ENCODE results near the gene INSIG1. TPM values are rescaled to one million over a fixed set of nuclear protein-coding genes. Genes with fewer than 3 reads are reported as not detected.

INSIG1 gene
- total and polyA plus RNA-seq, 12 donors = 5.9 to 16.3 (median 12.1) TPM

GRCh38 chr7:155293721-155294510, 3.8 kb upstream of the INSIG1 start:
- intact Hi-C loops (cut with DNase I) = loop anchor here in 1 of 10 donors (10.0 kb wide), 1 partner anchor 99 kb away; no protein-coding TSS in a partner anchor
- Histone ChIP-seq H3K27ac (peak overlapping the region in 1 of 10 donors; percentile 36), H3K4me3 (no peak overlapping the region), H3K4me1 (peaks cover 5 to 39% (median 11%) of the 10 kb centered on the region in 9 donors), H3K9me3 (no peaks in the 10 kb centered on the region), H3K36me3 (no peaks in the 10 kb centered on the region), H3K27me3 (peaks cover 0 to 8% (median 0%) of the 10 kb centered on the region in 7 donors)
- no peak for TF ChIP-seq CTCF (IDR thresholded peaks at IDR 0.05)
- DNase-seq = no peak
- ATAC-seq = no peak
- 87% methylated on average over 8 of the region's 8 CpGs for WGBS, 2 donors

GRCh38 chr7:155294511-155294778, 3.2 kb upstream of the INSIG1 start:
- intact Hi-C loops (cut with DNase I) = loop anchor here in 1 of 10 donors (10.0 kb wide), 1 partner anchor 100 kb away; no protein-coding TSS in a partner anchor
- H3K9me3 ChIP-seq = no peaks in the 10 kb centered on the region
- no peak overlapping the region for H3K4me3 ChIP-seq
- H3K27me3 ChIP-seq = peaks cover 0 to 8% (median 0%) of the 10 kb centered on the region in 7 donors
- 53 to 75% methylated on average over 6 of the region's 6 CpGs for WGBS, 2 donors
- H3K36me3 ChIP-seq = no peaks in the 10 kb centered on the region
- no peak for TF ChIP-seq CTCF (IDR thresholded peaks at IDR 0.05)
- H3K27ac ChIP-seq = peak overlapping the region in 1 of 10 donors; percentile 36
- no peak for ATAC-seq
- H3K4me1 ChIP-seq = peaks cover 8 to 42% (median 15%) of the 10 kb centered on the region in 9 donors
- no peak for DNase-seq

- no peak overlapping the region for H3K4me3 ChIP-seq
- DNase-seq = no peak
- H3K27me3 ChIP-seq = peaks cover 0 to 8% (median 0%) of the 10 kb centered on the region in 7 donors
- peaks cover 12 to 52% (median 24%) of the 10 kb centered on the region in 9 donors for H3K4me1 ChIP-seq
- no peak for TF ChIP-seq CTCF (IDR thresholded peaks at IDR 0.05)
- intact Hi-C loops (cut with DNase I) = loop anchor here in 8 of 10 donors (5.0 to 10.0 kb wide), 7 partner anchors 38 to 368 kb away; partner anchors contain the start of gene PAXIP1 (in 4 of the 8)
- peaks cover 0 to 2% (median 0%) of the 10 kb centered on the region in 9 donors for H3K36me3 ChIP-seq
- ATAC-seq = no peak
- 84 to 86% methylated on average over 7 of the region's 7 CpGs for WGBS, 2 donors
- H3K27ac ChIP-seq = no peak overlapping the region
- no peaks in the 10 kb centered on the region for H3K9me3 ChIP-seq
Observed at GRCh38 chr7:155295511-155295910, 2.2 kb upstream of the INSIG1 start.

- Histone ChIP-seq H3K9me3 (no peaks in the 10 kb centered on the region), H3K4me3 (peak overlapping the region in 8 of 10 donors; percentile 64 to 97 (median 92)), H3K27me3 (peaks cover 0 to 8% (median 0%) of the 10 kb centered on the region in 7 donors), H3K27ac (peak overlapping the region in 7 of 10 donors; percentile 89 to 96 (median 94)), H3K4me1 (peaks cover 12 to 53% (median 31%) of the 10 kb centered on the region in 9 donors), H3K36me3 (peaks cover 0 to 8% (median 0%) of the 10 kb centered on the region in 9 donors)
- ATAC-seq (no peak), DNase-seq (no peak)
- 78 to 82% methylated on average over 18 of the region's 18 CpGs for WGBS, 2 donors
- no peak for TF ChIP-seq CTCF (IDR thresholded peaks at IDR 0.05)
- intact Hi-C loops (cut with DNase I) = loop anchor here in 8 of 10 donors (2.0 to 10.0 kb wide), 10 partner anchors 37 to 369 kb away; partner anchors contain the start of gene PAXIP1 (in 4 of the 8)
Observed at GRCh38 chr7:155296006-155296787, 1.5 kb upstream of the INSIG1 start.
